GM20000 (cell line): Measurements from ENCODE around the gene CDK2.
A peak's percentile ranks its signal among the peaks of the same experiment; 100 is the strongest.
"Not testable (repeated sequence)": the region's sequence is repeated elsewhere in the genome, so short reads cannot be mapped to it uniquely, and the experiment has no call there.

Source experiments
- DNase-seq: peaks from one replicate; pipeline ENCODE4 v3.0.0; 2012; ENCODE audit warnings: low spot score
- TF ChIP-seq, protein P1 (sequence below): IDR thresholded peaks from 2 replicates; pipeline ENCODE4 v1.5.1; 2012; ENCODE audit warnings: mild to moderate bottlenecking, control low read depth; ENCODE audit errors: extremely low read depth, missing control alignments

CDK2 gene

DNA sequence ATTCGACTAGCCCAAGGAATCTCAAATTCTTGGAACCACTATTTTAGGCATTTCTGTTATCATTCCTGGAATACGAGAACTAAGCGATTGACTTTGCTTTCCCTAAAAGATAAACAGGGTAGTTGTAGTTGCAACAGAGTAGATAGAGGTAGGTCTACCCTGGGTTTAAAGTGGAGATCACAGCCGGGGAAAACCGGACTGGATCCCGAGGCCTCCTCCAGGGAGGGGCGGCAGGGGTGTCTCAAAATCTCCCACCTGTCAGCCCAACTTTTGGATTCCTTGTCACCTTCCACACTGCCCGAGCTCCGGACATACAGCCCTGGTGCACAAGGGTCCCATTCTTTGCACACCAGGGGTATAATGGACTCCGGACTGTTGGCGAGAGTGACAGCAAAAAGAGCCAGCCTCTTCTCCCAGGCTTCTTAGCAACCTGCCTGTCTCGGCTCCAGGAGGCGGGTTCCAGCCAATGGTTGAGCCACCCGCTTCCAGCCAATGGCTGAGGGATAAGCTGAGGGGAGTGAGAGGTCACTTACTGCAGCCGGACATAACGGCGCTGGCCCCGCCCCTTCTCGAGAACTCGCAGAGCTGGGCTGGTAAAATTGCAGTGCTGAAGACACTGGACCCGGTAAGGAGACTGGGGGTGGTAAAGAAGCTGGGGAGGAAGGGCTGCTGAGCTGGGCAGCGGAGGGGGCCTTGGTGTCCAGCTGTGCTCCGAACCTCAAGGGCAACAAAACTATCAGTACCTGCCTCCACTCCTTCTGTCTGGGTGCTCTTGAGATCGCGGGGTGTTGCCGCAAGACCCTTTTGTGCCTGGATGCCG lies 30.3 kb downstream of the CDK2 start, which contains the start of gene SUOX:
SUOX (plus strand) TSS at position 562 of the 820 bp plus-strand sequence. CDS start 4,946 bp downstream, outside the sequence.
- TF ChIP-seq, protein P1, sequence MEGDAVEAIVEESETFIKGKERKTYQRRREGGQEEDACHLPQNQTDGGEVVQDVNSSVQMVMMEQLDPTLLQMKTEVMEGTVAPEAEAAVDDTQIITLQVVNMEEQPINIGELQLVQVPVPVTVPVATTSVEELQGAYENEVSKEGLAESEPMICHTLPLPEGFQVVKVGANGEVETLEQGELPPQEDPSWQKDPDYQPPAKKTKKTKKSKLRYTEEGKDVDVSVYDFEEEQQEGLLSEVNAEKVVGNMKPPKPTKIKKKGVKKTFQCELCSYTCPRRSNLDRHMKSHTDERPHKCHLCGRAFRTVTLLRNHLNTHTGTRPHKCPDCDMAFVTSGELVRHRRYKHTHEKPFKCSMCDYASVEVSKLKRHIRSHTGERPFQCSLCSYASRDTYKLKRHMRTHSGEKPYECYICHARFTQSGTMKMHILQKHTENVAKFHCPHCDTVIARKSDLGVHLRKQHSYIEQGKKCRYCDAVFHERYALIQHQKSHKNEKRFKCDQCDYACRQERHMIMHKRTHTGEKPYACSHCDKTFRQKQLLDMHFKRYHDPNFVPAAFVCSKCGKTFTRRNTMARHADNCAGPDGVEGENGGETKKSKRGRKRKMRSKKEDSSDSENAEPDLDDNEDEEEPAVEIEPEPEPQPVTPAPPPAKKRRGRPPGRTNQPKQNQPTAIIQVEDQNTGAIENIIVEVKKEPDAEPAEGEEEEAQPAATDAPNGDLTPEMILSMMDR: no peak
- DNase-seq: peak; percentile 98

DNA sequence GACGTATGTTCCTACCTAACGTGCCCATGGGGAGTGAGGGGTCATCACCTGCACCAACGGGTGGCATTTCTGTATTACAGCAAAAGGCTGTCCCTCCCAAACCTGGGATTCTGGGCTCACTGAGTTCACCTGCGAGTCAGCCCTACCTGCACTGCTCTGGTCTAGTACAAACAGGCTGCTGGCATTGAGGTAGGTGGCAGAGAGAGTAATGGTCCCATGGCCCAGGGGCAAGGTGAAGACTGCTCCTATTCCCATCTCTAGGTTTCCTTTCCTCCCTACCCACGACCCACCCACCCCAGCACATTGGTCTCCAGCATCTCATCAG lies 30.9 kb downstream of the CDK2 start:
- no peak for DNase-seq
- TF ChIP-seq, protein P1: no peak

DNA sequence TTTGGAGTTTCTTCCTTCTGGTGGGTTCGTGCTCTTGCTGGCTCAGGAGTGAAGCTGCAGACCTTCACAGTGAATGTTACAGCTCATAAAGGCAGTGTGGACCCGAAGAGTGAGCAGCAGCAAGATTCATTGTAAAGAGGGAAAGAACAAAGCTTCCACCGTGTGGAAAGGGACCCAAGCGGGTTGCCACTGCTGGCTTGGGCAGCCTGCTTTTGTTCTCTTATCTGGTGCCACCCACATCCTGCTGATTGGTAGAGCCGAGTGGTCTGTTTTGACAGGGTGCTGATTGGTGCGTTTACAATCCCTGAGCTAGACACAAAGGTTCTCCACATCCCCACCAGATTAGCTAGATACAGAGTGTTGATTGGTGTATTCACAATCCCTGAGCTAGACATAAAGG lies 32.9 kb downstream of the CDK2 start:
- not testable (repeated sequence) for DNase-seq

DNA sequence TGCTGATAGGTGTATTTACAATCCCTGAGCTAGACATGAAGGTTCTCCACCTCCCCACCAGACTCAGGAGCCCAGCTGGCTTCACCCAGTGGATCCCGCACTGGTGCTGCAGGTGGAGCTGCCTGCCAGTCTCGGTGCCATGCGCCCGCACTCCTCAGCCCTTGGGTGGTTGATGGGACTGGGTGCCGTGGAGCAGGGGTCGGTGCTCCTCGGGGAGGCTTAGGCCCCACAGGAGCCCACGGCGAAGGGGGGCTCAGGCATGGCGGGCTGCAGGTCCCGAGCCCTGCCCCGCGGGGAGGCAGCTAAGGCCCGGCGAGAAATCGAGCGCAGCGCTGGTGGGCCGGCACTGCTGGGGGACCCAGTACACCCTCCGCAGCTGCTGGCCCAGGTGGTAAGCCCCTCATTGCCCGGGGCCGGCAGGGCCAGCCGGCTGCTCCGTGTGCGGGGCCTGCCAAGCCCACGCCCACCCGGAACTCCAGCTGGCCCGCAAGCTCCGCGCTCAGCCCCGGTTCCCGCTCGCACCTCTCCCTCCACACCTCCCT lies 33.4 kb downstream of the CDK2 start:
- not testable (repeated sequence) for DNase-seq

DNA sequence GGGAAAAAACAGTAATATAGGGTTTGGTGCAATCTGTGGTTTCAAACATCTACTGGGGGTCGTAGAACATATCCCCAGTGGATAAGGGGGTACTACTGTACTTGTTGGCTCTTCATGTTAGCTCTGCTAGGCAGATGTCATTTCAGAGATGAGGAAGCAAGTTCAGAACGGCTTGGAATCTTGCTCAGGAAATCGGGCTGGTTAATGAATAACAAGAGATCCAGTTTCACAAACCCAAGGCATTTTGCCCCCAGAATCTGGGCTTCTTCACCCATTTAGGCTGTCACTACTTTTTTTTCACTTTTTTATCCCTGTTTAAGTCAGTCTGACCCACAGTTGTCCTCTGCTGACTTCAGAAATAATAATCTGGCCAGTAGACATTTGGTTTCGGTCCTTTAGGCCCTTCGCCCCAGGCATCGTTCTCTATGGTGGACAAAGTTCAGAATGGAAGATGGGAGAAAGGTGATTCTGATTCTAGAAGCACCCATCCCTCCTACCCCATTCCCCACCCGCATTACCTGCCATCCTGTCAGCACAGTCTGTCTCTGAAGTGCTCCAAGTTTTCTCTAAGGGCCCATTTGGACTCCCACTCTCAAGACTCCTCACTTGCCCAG lies 35.0 kb downstream of the CDK2 start:
- TF ChIP-seq, protein P1: no peak
- no peak for DNase-seq

DNA sequence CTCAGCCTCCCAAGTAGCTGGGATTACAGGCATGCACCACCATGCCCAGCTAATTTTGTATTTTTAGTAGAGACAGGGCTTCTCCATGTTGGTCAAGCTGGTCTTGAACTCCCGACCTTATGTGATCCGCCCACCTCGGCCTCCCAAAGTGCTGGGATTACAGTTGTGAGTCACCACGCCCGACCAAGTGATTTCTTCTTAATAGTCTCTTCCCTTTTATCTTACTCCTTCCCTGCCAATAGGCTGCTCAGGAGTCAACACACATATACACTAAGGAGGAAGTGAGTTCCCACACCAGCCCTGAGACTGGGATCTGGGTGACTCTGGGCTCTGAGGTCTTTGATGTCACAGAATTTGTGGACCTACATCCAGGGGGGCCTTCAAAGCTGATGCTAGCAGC lies 36.7 kb downstream of the CDK2 start:
- DNase-seq: not testable (repeated sequence)

DNA sequence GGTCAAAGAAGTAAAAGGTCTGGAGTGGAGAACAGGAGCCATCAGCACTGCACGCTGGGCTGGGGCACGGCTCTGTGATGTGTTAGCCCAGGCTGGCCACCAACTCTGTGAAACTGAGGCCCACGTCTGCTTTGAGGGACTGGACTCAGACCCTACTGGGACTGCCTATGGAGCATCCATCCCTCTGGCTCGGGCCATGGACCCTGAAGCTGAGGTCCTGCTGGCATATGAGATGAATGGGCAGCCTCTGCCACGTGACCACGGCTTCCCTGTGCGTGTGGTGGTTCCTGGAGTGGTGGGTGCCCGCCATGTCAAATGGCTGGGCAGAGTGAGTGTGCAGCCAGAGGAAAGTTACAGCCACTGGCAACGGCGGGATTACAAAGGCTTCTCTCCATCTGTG lies 37.6 kb downstream of the CDK2 start:
- TF ChIP-seq, protein P1: no peak
- no peak for DNase-seq

DNA sequence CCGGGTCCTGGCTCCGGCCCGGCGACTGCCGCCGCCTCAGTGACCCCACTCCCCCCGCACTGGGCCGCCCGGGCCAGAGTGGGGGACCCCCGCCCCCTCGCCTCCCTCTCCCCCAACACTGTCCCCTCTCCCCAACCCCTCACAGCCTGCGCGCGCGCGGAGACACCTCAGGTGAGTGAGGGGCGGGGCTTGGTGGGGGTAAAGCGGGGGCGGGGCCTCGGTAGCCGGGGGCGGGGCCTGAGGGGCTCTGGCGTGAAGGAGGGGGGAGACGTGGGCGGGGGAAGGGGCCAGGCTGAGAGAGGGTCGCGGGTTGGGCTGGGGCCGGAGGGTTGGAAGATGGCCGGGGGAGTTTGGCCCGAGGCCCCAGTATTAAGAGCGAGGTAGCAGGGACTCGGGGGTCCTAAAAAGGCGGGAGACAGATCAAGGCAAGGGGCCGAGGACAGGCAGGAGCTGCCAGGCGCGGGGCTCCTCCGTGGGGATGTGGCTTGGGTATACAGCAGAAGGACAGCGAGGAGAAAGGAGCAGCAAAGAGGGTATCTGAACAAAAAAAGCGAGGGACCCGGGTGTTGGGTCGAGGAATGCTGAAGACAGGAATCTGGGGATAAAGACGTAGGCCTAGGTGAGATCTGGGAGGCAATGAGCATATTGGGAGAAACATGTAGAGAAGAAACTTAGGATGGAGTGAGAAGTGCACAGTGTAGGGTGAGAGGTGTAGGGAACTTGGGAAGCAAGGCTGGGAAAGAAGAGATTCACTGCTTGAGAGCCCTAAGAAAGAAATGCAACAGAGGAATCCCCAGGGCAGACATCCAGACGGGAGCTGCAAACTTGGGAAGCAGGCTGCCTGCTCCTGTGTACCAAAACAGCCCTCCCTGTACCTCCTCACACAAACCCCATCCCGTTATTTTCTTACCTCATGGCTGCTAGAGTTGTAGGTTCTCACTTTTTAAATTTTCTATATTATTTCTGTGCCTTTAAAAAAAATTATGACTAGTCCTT lies 41.2 kb downstream of the CDK2 start:
- TF ChIP-seq, protein P1: no peak
- peak; percentile 87 for DNase-seq
